GM18868 (cell line): ENCODE measurements around the gene CPNE2.
"Not testable (repeated sequence)": the region's sequence is repeated elsewhere in the genome, so short reads cannot be mapped to it uniquely, and the experiment has no call there.

Experiments used
- ATAC-seq: cut with Tn5 transposase; IDR thresholded peaks from one replicate; pipeline ENCODE4 v1.9.1; 2021; ENCODE audit warnings: mild to moderate bottlenecking, moderate library complexity; ENCODE audit not compliant: unreplicated experiment

Gene CPNE2

DNA sequence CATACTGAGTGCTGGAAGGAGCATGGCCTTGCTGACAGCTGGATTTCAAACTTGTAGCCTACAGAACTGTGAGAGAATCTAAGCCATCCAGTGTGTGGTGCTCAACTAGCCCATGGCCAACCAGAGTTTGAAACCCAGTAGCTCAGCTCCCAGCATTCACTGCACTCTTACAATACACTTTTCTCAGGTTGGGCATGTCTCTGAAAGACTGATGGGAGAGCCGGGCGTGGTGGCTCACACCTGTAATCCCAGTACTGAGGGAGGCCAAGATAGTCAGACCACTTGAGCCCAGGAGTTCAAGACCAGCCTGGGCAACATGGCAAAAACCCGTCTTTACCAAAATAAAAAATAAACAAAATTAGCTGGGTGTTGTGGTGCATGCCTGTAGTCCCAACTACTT is 3.8 kb downstream of the CPNE2 start:
- no peak for ATAC-seq

DNA sequence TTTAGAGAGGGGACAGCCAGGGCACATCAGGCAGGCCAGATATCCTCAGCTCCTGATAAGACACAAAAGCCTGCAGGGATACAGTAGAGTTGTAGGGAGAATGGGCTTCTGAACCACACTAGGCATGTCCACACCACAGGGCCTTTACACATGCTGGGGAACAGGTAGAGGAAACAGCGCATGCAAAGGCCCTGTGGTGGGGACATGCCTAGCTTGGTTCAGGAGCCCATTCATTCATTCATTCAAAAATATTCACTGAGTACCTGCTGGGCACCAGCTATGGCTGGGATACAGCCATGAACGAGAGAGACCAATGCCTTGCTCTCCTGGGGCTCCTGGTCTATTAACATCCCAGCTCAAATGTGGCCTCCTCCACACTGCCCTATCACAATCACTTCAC is 4.4 kb downstream of the CPNE2 start:
- ATAC-seq = no peak

DNA sequence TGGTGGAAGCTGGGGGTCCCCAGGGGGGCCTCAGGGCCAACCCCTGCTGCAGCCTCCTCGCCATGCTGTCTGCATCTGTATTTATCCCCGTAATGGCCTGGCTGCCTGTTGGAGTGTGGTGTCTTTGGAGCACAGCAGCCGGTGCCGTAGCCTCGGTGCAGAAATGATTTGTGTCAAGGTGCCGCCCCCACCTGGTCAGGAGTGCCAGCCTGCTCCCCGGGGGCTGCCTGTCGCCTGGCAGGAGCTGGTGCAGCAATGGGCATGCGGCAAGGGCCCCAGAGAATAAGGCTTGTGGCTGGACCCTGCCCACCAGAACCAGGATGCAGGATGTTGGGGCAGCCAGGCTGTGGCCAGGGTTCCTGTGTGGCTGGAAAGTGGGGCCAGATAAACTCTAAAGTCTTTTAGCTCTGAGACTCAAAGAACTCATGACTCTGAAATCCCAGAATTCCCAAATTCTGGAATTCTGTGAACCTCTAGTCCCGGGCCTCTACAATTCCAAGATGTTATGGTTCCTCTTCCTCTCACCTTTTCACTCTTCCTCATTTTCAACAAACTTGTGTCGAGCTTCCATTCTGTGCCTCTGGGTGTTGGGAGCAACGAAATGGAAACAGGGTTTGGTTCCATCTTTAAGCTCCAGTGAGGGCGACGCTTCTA is 5.9 kb downstream of the CPNE2 start:
- no peak for ATAC-seq

DNA sequence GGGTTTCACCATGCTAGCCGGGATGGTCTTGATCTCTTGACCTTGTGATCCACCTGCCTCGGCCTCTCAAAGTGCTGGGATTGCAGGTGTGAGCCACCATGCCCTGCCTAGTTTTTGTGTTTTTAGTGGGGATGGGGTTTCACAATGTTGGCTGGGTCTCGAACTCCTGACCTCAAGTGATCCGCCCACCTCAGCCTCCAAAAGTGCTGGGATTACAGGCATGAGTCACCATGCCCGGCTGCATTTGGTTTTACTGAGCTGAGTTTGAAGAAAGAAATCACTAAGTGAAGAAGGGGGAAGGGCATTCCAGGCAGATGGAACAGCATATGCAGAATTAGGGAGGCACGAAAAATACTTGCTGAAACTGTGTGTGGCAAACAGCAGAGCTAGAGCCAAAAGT is 7.6 kb downstream of the CPNE2 start:
- not testable (repeated sequence) for ATAC-seq

DNA sequence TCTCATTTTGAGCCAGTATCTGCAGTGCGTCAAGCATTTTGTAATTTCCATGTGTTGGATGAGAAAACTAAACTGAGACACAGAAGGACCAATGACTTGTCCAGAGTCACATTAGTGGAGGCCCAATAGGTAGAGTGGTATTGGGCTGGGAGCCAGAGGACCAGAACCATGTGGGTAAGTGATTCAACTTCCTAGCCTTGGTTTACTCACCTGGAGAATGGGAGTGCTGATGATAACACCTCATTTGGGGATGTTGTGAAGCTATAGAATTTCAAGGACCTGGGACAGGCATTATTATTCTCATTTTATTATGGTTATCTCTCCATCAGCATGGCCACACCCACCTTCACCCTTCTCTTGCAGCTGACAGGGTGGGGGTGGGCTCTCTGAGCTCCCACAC is 8.1 kb downstream of the CPNE2 start:
- ATAC-seq = no peak

DNA sequence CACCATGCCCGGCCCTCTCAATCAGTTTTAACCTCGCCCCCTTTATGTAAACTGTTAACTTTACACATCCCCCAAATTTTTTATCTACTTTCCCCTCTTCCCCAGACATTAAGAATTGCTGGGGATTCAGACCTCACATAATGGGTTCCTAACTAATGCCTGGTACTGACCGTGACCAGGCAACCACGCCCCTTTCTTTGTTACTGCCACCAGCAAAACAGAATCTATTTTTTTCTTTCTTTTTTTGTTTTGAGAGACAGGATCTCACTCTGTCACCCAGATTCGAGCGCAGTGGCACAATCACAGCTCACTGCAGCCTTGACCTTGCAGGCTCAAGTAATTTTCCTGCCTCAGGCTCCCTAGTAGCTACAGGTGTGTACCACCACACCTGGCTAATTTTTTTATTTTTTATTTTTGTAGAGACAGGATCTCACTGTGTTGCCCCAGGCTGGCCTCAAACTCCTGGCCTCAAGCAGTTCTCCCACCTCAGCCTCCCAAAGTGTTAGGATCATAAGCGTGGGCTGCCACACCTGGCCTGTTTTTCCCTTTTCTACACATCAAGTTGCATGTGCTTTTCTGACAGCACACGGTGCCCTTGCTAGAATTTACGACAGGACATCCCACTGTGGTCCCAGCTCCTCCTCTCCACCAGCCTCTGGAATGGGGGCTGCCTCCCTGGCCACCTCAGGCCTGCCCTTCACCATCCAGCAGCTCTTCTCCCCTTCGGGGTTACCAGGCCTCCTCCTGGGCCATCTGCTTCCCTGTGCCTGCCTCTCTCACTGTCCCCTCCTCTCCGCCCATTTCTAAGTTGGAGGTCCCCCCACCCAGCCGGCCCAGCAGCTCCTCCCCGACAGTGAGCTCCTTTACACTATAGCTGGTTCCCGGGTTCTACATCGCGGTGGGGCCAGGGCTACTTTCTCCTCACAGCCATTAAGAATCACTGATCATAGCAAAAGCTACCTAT is 10.8 kb downstream of the CPNE2 start:
- ATAC-seq = no peak

DNA sequence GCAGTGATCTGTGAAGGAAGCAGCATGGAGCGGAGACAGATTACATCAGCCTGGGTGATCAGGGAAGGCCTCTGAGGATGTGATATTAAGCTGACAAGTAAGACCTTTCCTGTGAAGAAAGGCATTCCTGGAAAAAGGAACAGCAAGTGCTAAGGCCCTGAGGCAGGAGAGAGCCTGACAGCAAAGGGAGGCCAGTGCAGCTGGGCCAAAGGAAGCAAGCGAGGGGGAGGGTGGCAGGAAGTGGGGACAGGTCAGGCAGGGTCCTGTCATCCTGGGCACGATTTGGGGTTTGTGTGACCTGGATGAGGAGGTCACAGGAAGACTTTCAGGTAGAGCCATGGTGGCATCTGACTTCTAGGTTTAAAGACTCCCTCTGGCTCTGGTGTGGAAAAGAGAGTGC is 12.3 kb downstream of the CPNE2 start:
- ATAC-seq = no peak

DNA sequence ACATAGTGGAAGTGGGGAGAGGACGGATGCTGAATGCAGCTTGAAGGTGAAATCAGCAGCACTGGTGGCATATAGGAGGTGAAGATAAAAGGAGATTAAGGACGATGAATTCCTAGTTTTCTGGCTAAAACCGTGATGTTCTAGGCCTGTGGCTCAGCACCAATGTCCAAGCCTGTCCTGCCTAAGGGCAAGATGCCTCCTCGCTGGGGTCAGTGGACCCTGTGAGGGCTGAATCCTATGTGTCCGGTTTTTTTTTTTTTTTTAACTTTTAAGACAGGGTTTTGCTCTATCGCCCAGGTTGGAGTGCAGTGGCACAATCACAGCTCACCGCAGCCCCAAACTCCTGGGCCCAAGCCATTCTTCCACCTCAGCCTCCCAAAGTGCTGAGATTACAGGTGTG is 12.8 kb downstream of the CPNE2 start:
- no peak for ATAC-seq

DNA sequence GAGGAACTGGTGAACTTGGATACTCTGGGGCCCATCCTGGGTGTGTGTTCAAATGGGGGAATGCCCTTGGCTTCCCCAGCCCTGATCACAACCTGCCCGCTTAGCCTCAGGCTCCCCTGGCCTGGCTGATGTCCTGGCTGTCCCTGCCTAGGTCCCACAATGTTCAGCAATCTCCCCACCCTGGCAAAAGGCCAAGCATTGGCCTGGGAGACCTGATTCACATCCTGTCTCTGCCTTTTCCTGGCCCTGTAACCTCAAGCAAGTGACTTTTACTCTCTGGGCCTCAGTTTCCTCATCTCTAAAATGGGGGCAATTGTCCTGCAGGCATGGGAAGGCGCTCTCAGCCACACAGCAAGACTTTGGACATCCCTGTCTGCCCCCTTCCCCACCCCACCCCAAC is 14.4 kb downstream of the CPNE2 start:
- no peak for ATAC-seq

DNA sequence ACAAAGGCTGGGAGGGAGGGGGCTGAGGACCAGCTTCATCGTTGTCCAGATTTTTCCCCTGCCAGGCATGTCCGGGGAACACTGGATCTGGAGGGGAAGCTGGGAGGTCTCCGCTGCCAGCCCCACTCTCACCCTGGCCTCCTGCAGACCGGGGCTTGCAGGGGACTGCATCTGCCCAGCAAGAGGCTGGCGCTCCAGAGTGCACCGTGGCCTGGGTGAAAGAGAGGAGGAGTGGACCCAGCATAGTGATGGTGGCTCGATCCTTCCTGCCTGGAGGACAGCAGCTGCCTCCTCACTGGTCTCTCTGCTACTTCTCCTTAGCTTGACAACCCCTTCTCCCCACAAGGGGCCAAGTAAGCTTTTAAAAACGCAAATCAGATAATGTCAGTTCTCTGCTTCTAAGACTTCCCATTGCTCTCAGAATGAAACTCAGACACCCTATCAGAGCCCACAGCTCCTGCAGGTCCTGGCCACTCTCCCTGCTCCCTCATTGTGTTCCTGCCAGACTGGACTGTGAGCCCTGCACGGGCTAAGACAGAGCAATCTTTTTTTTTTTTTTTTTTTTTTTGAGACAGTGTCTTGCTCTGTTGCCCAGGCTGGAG is 15.0 kb downstream of the CPNE2 start:
- no peak for ATAC-seq

DNA sequence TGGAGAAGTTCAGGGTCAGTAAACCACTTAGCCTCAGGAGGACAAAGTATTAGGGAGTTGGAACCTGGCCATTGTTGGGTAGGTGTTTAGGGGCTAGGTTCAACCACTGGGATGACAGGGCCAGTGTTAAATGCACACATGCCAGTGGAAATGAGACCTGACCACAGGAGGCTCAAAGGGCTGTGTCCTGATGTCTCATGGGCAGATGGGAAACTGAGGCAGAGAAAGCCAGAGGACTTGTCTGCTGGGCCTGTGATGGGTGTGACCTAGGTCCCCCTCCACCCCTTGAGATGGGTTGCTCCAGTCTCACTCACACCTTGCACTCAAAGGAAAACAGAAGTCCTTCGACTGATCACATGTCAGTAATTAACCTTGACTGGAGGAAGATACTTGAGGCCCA is 16.0 kb downstream of the CPNE2 start:
- ATAC-seq = no peak

DNA sequence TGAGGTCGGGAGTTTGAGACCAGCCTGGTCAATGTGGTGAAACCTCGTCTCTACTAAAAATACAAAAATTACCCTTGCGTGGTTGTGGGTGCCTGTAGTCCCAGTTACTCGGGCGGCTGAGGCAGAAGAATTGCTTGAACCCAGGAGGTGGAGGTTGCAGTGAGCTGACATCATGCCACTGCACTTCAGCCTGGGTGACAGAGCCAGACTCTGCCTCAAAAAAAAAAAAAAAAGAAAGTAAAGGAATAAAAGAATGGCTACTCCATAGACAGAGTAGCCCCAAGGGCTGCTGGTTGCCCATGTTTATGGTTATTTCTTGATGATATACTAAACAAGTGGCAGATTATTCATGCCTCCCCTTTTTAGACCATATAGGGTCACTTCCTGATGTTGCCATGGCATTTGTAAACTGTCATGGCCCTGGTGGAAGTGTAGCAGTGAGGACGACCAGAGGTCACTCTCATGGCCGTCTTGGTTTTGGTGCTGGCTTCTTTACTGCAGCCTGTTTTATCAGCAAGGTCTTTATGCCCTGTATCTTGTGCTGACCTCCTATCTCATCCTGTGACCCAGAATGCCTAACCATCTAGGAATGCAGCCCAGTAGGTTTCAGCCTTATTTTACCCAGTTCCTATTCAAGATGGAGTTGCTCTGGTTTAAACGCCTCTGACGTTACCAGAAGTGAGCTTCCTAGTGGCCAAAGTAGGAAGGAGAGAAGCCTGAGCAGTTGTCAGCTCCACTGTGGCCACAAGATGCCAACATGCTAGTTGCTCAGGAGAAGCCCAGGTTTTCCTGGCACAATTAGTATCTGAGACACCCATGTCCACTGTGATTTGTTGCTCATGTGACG is 17.1 kb downstream of the CPNE2 start:
- ATAC-seq = not testable (repeated sequence)

DNA sequence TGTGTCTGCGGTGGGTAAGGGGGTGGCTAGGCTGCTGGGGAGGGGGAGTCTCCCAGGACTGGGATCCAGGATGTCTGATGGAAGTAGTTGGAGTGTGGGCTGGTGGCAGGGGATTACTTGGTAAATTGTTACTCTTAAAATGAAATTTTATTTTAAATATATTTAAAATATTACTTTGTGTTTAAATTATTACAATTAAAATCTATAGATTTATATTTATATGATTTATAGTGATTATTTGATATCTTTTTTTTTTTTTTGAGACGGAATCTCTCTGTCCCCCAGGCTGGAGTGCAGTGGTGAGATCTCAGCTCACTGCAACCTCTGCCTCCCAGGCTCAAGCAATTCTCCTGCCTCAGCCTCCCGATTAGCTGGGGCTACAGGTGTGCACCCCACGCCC is 18.6 kb downstream of the CPNE2 start:
- ATAC-seq = no peak

DNA sequence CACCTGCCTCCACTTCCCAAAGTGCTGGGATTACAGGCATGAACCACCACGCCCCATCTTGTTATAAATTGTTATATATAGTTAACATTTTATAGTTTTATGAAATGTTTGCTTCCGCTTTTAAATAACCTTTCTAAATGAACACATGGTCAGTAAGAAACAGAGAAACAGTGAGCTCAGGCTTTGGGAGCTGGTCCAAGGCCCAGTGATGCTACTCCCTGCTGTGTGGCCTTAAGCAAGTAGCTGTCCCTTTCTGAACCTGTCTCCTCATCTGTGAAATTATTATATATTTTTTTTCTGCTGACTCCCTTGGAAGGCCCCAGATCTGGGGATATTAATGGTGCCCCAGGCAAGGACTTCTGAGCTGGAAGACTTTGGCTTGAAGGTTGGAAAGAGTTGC is 19.0 kb downstream of the CPNE2 start:
- ATAC-seq = no peak

DNA sequence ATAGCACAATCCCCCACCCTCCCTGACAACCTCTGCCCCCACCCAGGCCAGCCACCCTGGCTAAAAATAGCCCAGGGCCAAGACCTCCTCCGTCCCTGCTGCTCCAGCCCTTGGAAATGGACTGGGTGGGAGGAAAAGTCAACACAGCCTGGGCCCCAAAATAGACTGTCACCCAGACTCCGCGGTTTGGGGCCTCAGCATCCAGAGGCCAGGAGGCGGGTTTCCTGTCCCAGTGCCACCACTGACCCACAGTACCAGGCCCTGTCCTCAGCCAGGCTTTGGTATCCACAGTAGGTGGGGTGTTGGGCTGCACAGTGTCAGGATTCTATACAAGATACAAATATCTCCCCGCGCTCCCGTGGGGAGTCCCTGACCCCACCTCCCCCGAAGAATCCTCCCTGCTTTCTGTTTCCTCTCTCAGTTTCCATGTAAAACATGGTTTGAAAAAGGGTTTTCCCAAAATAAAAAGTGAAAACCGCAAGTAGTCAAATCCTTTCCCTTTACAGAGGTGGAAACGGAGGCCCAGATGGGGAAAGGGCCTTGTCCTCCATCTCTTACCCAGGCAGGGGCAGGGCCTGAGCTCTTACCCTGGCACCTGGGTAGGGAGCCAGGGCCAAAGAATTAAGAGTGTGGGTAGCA is 20.1 kb downstream of the CPNE2 start:
- no peak for ATAC-seq

DNA sequence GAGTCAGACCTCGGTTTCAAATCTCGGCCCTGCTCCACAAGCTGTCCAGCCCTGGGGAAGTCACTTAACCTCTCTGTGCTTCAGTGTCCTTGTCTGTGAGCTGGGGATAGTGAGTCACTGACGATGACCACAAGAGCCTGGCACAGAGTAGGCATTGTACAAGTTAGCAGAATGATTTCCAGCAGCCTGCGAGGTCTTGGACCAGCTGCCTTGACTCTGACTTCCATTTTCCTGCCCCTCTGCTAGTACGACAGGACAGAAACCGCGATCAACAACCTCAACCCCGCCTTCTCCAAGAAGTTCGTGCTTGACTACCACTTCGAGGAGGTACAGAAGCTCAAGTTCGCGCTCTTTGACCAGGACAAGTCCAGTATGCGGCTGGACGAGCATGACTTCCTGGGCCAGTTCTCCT is 20.7 kb downstream of the CPNE2 start:
- no peak for ATAC-seq

DNA sequence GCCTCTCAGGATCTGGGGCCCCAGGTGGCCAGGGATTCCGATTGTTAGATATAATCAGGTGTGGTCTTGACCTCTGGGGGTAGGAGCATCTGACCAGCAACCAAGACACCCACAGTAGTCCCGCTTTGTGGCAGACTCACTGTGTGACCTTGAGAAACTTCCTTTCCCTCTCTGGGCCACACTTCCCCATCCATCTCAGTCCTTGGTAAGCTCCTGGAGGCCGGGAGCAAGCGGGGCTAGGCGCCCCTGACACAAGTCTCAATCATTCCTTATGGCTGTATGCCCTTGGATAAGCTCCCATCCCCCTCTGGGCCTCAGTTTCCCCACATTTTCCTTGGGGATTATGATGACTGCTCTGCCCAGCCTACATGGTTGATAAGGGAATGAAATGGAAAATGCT is 21.3 kb downstream of the CPNE2 start:
- no peak for ATAC-seq

DNA sequence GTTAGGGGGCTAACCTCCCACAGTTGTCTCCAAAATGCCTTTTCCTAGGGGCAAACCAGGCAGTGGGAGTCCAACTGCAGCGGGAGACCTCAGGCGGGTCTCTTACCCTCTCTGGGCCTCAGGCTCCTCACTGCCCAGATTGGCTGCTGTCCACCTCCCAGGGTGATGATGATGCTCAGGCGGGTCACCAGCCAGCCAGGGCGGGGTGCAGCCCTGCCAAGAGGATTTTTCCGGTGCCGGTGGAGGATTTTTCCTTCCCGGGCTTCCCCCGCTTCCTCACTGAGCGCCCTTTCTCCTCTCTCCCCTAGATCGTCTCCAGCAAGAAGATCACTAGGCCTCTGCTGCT is 22.8 kb downstream of the CPNE2 start:
- ATAC-seq = no peak

DNA sequence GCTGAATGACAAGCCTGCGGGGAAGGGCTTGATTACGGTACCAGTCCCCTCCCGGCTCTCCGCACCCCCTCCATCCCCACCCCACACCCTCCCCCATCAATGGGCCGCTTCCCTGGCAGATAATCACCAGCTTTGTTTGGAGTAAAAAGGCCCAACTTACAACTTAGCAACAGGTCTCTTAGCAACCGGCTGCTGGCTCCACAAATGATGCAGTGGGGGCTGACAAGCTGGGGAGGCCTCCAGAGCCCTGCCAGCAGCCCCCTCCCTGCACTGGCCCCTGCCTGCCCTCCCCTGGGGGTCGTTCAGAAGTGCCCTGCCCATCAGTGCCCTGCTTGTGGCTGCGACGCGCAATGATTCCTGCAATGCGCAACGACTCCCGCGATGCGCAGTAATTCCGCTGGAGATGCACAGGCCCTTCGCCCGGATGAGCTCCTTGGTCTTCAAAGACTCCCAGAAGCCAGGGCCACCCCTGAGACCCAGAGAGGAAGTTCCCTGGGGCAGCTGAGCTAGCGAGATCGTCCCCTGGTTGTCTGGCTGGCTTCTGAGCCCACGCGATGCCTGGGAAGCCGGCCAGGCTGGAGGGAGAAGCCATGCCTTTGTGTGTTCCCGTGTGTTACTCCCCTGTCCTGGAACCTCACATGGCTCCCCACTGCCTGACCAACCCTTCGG is 23.3 kb downstream of the CPNE2 start:
- no peak for ATAC-seq

DNA sequence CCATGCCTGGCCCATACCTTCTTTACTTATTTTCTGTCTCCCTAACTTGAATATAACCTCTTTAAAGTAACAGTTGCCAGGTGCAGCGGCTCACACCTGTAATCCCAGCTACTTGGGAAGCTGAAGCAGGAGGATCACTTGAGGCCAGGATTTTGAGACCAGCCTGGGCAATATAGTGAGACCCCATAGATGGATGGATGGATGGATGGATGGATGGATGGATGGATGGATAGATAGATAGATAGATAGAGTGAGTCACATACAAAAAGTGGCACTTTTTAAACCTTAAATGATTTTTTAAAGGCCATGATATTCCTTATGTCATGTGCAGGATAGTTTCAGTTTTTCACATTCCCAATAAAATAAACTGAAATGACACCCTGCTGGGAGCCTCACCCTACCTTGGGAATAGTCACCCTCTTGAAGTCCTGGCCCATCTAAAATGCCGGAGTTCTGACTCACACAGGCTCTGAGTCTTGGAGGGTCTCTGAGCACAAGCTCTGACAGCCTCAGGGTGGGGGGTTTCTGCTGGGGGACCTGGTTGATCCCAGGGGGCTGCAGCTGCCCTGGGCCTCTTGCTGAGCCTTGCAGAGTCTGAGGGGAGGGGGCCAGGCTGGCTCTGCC is 26.2 kb downstream of the CPNE2 start:
- no peak for ATAC-seq
